GM12878 (cell line): ENCODE results near the gene PPP1R12B. TPM values are rescaled to one million over a fixed set of nuclear protein-coding genes. Genes with fewer than 3 reads are reported as not detected.

Experiments
- ATAC-seq: fragments of 200-7000 bp; cut with Tn5 transposase; 3 replicates; pipeline ENCODE4 v1.9.1; 2020; ENCODE audit warnings: mild to moderate bottlenecking, moderate library complexity
- BruUV-seq: library from RNA; stranded (reverse); fragments of 400-500 nt; replicated peaks from 2 replicates; lab custom pipeline; 2021; lab: Mats Ljungman, UMichigan
- CTCF ChIA-PET: fragments of 300-600 bp; sonication (Branson Sonifier 250); formaldehyde crosslinking; extraction: SDS; loops from one replicate; lab custom pipeline; 2021; ENCODE audit warnings: inconsistent platforms; lab: Yijun Ruan, JAX
- POLR2A ChIA-PET: fragments of 350-600 bp; formaldehyde crosslinking; extraction: SDS; loops from one replicate; lab custom pipeline; 2021; ENCODE audit warnings: inconsistent platforms; lab: Charles Lee
- RAD21 ChIA-PET: fragments of 300-600 bp; sonication (Branson Sonifier 250); formaldehyde crosslinking; loops from one replicate; lab custom pipeline; 2023; ENCODE audit warnings: antibody characterized with exemption; ENCODE audit not compliant: unreplicated experiment; lab: Charles Lee
- SMC1A ChIA-PET: fragments of 300-600 bp; sonication (Branson Sonifier 250); formaldehyde crosslinking; loops from one replicate; lab custom pipeline; 2023; ENCODE audit not compliant: unreplicated experiment, uncharacterized antibody; lab: Charles Lee
- DNase-seq: peaks from one replicate; pipeline ENCODE4 v3.0.0-alpha.2; 2011; ENCODE audit warnings: low read depth, low spot score
- FAIRE-seq: peaks from 3 replicates; lab custom pipeline; 2011; peaks lifted over from hg19 to GRCh38; lab: Jason Lieb, UNC
- H2AFZ ChIP-seq: 2 replicates; pipeline ENCODE4 v1.6.0; 2011; ENCODE audit warnings: low read depth, low read length, control low read depth; ENCODE audit not compliant: control insufficient read depth
- H3K27ac ChIP-seq: 2 replicates; pipeline ENCODE4 v1.5.1; 2011; ENCODE audit warnings: control low read depth; ENCODE audit not compliant: control insufficient read depth, insufficient read depth
- H3K27me3 ChIP-seq, 2 experiments: replicated peaks in 1 of 2; 2 replicates each; pipeline versions ENCODE4 v1.6.0 to v1.6.1; 2011; ENCODE audit warnings: low read length in 1 of 2; ENCODE audit not compliant: control insufficient read depth in 2 of 2, insufficient read depth in 2 of 2
- H3K36me3 ChIP-seq, 2 experiments: 2 replicates each; pipeline ENCODE4 v1.5.1; 2011; ENCODE audit warnings: low read length in 1 of 2; ENCODE audit not compliant: control insufficient read depth in 2 of 2, insufficient read depth in 2 of 2
- H3K4me1 ChIP-seq: 2 replicates; pipeline ENCODE4 v1.6.1; 2011; ENCODE audit warnings: mild to moderate bottlenecking, low read length, moderate library complexity, mixed read lengths; ENCODE audit not compliant: control insufficient read depth, insufficient read depth
- H3K4me2 ChIP-seq: 2 replicates; pipeline ENCODE4 v1.6.0; 2011; ENCODE audit warnings: control low read depth; ENCODE audit not compliant: control insufficient read depth, insufficient read depth
- H3K4me3 ChIP-seq: fragments of 200-600 bp; sonication (generic); 2 replicates; pipeline ENCODE4 v1.5.1; 2016
- H3K79me2 ChIP-seq: 2 replicates; pipeline ENCODE4 v1.6.0; 2011; ENCODE audit warnings: low read length; ENCODE audit not compliant: control insufficient read depth, insufficient read depth
- H3K9ac ChIP-seq: 2 replicates; pipeline ENCODE4 v1.8.0; 2011; ENCODE audit warnings: low read length, control low read depth, mixed read lengths; ENCODE audit not compliant: control insufficient read depth, insufficient read depth
- H3K9me3 ChIP-seq: replicated peaks from 3 replicates; pipeline ENCODE4 v1.5.1; 2011; ENCODE audit warnings: mild to moderate bottlenecking, low read length; ENCODE audit not compliant: control insufficient read depth, insufficient read depth
- H4K20me1 ChIP-seq: 2 replicates; pipeline ENCODE4 v1.6.0; 2011; ENCODE audit not compliant: control insufficient read depth, insufficient read depth
- ESRRA ChIP-seq: IDR thresholded peaks from 2 replicates; pipeline ENCODE4 v1.6.1; 2012; ENCODE audit warnings: mild to moderate bottlenecking, low read length, improper control_type of control experiment
- EZH2 ChIP-seq: IDR thresholded peaks from 2 replicates; pipeline ENCODE4 v1.6.1; 2012; ENCODE audit warnings: low read depth, mild to moderate bottlenecking, control low read depth, inconsistent platforms, low read length, borderline replicate concordance; ENCODE audit not compliant: control insufficient read depth
- HCFC1 ChIP-seq: fragments of 150-350 bp; IDR thresholded peaks from 2 replicates; pipeline ENCODE4 v1.6.1; 2014; ENCODE audit warnings: low read length
- IRF4 ChIP-seq: IDR thresholded peaks from 2 replicates; pipeline ENCODE4 v1.6.1; 2011; ENCODE audit warnings: low read depth, low read length
- JUNB ChIP-seq: IDR thresholded peaks from 2 replicates; pipeline ENCODE4 v1.6.1; 2016; ENCODE audit warnings: antibody characterized with exemption, mild to moderate bottlenecking
- MTA2 ChIP-seq: fragments of 450-650 bp; IDR thresholded peaks from 2 replicates; pipeline ENCODE4 v1.6.1; 2016; ENCODE audit warnings: low read depth, mild to moderate bottlenecking, moderate library complexity
- NFYA ChIP-seq: IDR thresholded peaks from 2 replicates; pipeline ENCODE4 v1.6.1; 2011; ENCODE audit warnings: low read depth, mild to moderate bottlenecking, low read length, improper control_type of control experiment, borderline replicate concordance
- NFYB ChIP-seq: IDR thresholded peaks from 2 replicates; pipeline ENCODE4 v1.6.1; 2011; ENCODE audit warnings: low read depth, mild to moderate bottlenecking, low read length, improper control_type of control experiment, moderate library complexity; ENCODE audit not compliant: insufficient read depth
- NR2C1 ChIP-seq: fragments of 450-650 bp; IDR thresholded peaks from 2 replicates; pipeline ENCODE4 v1.6.1; 2017; ENCODE audit warnings: antibody characterized with exemption, mild to moderate bottlenecking, moderate library complexity
- POLR2A ChIP-seq: IDR thresholded peaks from 2 replicates; pipeline ENCODE4 v1.6.1; 2011; ENCODE audit warnings: low read depth, mild to moderate bottlenecking, low read length
- SIN3A ChIP-seq: IDR thresholded peaks from 2 replicates; pipeline ENCODE4 v1.6.1; 2012; ENCODE audit warnings: low read depth, low read length, improper control_type of control experiment
- TARDBP ChIP-seq: IDR thresholded peaks from 2 replicates; pipeline ENCODE4 v1.6.1; 2016; ENCODE audit warnings: borderline replicate concordance
- TCF12 ChIP-seq: IDR thresholded peaks from 2 replicates; pipeline ENCODE4 v1.6.1; 2011; ENCODE audit warnings: low read depth, mild to moderate bottlenecking, low read length
- USF2 ChIP-seq: IDR thresholded peaks from 2 replicates; pipeline ENCODE4 v1.6.1; 2011; ENCODE audit warnings: low read depth, low read length, improper control_type of control experiment, borderline replicate concordance
- YBX1 ChIP-seq: fragments of 450-650 bp; IDR thresholded peaks from 2 replicates; pipeline ENCODE4 v1.6.1; 2016; ENCODE audit warnings: antibody characterized with exemption
- ZNF207 ChIP-seq: fragments of 450-650 bp; IDR thresholded peaks from 2 replicates; pipeline ENCODE4 v1.6.1; 2014; ENCODE audit warnings: antibody characterized with exemption, mild to moderate bottlenecking, borderline replicate concordance
- ZNF384 ChIP-seq: IDR thresholded peaks from 2 replicates; pipeline ENCODE4 v1.6.1; 2012; ENCODE audit warnings: low read depth, mild to moderate bottlenecking, low read length, improper control_type of control experiment, borderline replicate concordance
- WGBS: methylation state at CpG from one replicate; pipeline ENCODE4 v1.1.6; 2016; ENCODE audit warnings: low lambda C conversion rate; ENCODE audit not compliant: insufficient replicate concordance, insufficient coverage; ENCODE audit errors: missing lambda C conversion rate; 5-methylcytosine and 5-hydroxymethylcytosine counted together
- in situ Hi-C: fragments of 300-500 bp; cut with MboI; formaldehyde crosslinking; loops from 9 replicates; pipeline ENCODE4 v1.14.3; 2018; ENCODE audit warnings: mixed read lengths
- intact Hi-C: fragments of 100-400 bp; cut with micrococcal nuclease; formaldehyde crosslinking; loops from one replicate; pipeline ENCODE4 v1.14.2; 2022; ENCODE audit not compliant: unreplicated experiment
- polyA plus RNA-seq, 11 experiments: library from polyadenylated mRNA; depleted of rRNA in 4 of 11; unstranded in 6 of 11; stranded (reverse) in 5 of 11; fragments of >200 nt; fragmentation: Nextera tagmentation in 4 of 11; fragmentation: Illumina TruSeq in 1 of 11; extraction: Ambion mirVana in 4 of 11; extraction: Trizol in 1 of 11; gene quantifications; 1 replicate in 1 of 11; 2 replicates in 10 of 11; pipeline versions ENCODE4 v1.2.1 to v1.2.3, GENCODE V29; 2011 to 2016; ENCODE audit warnings: inconsistent platforms in 2 of 11, missing spikeins in 2 of 11, low read depth in 1 of 11
- total RNA-seq, 4 experiments: library from RNA; depleted of rRNA in 3 of 4; stranded (reverse); fragments of >200 nt in 3 of 4; fragmentation: Illumina TruSeq in 1 of 4; extraction: Trizol in 1 of 4; gene quantifications; 2 replicates each; pipeline versions ENCODE4 v1.2.1 to v1.2.3, GENCODE V29; 2013 to 2021

The PPP1R12B gene
- total and polyA plus RNA-seq, 10 of the 15 experiments (the other 5 are each of a cell fraction or from before 2014, with no cell fraction given) = 0.29 to 9.4 (median 4.7) TPM

GRCh38 chr1:202603435-202603834, 254.9 kb downstream of the PPP1R12B start:
- no peak for TF ChIP-seq HCFC1
- no peak for TF ChIP-seq YBX1
- TF ChIP-seq ZNF207 = no peak
- TF ChIP-seq MTA2 = no peak
- no peak for TF ChIP-seq NR2C1
- TF ChIP-seq JUNB = no peak
- no peak for TF ChIP-seq EZH2
- TF ChIP-seq NFYA = no peak
- TF ChIP-seq POLR2A = no peak
- TF ChIP-seq TARDBP = no peak
- TF ChIP-seq IRF4 = no peak
- TF ChIP-seq ESRRA = no peak
- TF ChIP-seq ZNF384 = no peak
- no peak for TF ChIP-seq USF2
- TF ChIP-seq SIN3A = no peak
- no peak for TF ChIP-seq NFYB
- TF ChIP-seq TCF12 = no peak
- TF ChIP-seq, all 136 proteins: peak for 0
- Histone ChIP-seq H3K27ac (no peak overlapping the region), H3K4me1 (no peaks in the 10 kb centered on the region), H3K79me2 (no peaks in the 10 kb centered on the region), H3K27me3 (no peaks in the 10 kb centered on the region; a peak in 3 of 4 replicates), H4K20me1 (no peaks in the 10 kb centered on the region), H3K4me2 (no peak overlapping the region), H3K4me3 (no peak overlapping the region), H3K9me3 (no peaks in the 10 kb centered on the region), H2AFZ (no peak overlapping the region), H3K36me3 (no peaks in the 10 kb centered on the region), H3K9ac (no peak overlapping the region)
- SMC1A ChIA-PET = no interaction called here
- no peak for FAIRE-seq
- 78% methylated on average over 2 of the region's 2 CpGs for WGBS
- intact Hi-C loops = no loop called here
- RAD21 ChIA-PET = no interaction called here
- CTCF ChIA-PET = no interaction called here
- no peak for ATAC-seq
- in situ Hi-C loops = no loop called here
- POLR2A ChIA-PET = no interaction called here
- no TSS peak for BruUV-seq
- no peak for DNase-seq
